ENCODE data around the gene ZNF750.
A peak's percentile ranks its signal among the peaks of the same experiment; 100 is the strongest.

Gene ZNF750

GRCh38 chr17:82882715-82883418, 43.0 kb upstream of the ZNF750 start:
- Histone ChIP-seq H3K36me3 (ENCODE audit: control insufficient read depth in 2 of 2, insufficient read depth in 1 of 2, low read length in 2 of 2) (peaks cover 0 to 16% of the 10 kb centered on the region in 2 experiments; a peak in 1 of 3 replicates), H3K27ac (ENCODE audit: extremely low read depth, low read depth, low read length) (no peak overlapping the region), H3K4me1 (ENCODE audit: control insufficient read depth, insufficient read depth, low read length) (no peaks in the 10 kb centered on the region), H3K9me3 (ENCODE audit: control insufficient read depth, insufficient read depth, low read depth, low read length) (no peaks in the 10 kb centered on the region), H3K4me3 (ENCODE audit: low read depth, low read length) (no peak overlapping the region)
- no peak for TF ChIP-seq ZNF843 (tag by site-specific recombination; IDR thresholded peaks at IDR 0.05)
- no peak for TF ChIP-seq BCL11A (tag by site-specific recombination; IDR thresholded peaks at IDR 0.05; ENCODE audit: low read depth)
- no peak for TF ChIP-seq REST (tag by site-specific recombination; IDR thresholded peaks at IDR 0.05)
- TF ChIP-seq SP2 (tag by site-specific recombination; IDR thresholded peaks at IDR 0.05), result no peak
- no peak for TF ChIP-seq ZNF488 (tag by site-specific recombination; IDR thresholded peaks at IDR 0.05)
- TF ChIP-seq ZNF560 (tag by site-specific recombination; IDR thresholded peaks at IDR 0.05; ENCODE audit: borderline replicate concordance), result no peak
- no peak for TF ChIP-seq AEBP2 (tag by site-specific recombination; IDR thresholded peaks at IDR 0.05; ENCODE audit: borderline replicate concordance)
- no peak for TF ChIP-seq ZNF174 (tag by site-specific recombination; IDR thresholded peaks at IDR 0.05)
- TF ChIP-seq ZNF530 (tag by site-specific recombination; IDR thresholded peaks at IDR 0.05; ENCODE audit: low read depth), result no peak
- CTCF ChIA-PET, result no interaction called here
- POLR2A ChIA-PET, result interaction anchor here (1.5 kb wide), 1 partner anchor 19 kb away, joined by 3 read pairs; no protein-coding TSS in a partner anchor

GRCh38 chr17:82881900-82882714, 42.3 kb upstream of the ZNF750 start:
- Histone ChIP-seq H3K27ac (ENCODE audit: extremely low read depth, low read depth, low read length) (no peak overlapping the region), H3K9me3 (ENCODE audit: control insufficient read depth, insufficient read depth, low read depth, low read length) (no peaks in the 10 kb centered on the region), H3K4me3 (ENCODE audit: low read depth, low read length) (no peak overlapping the region), H3K36me3 (ENCODE audit: control insufficient read depth in 2 of 2, insufficient read depth in 1 of 2, low read length in 2 of 2) (peaks cover 0 to 14% of the 10 kb centered on the region in 2 experiments; a peak in 1 of 3 replicates), H3K4me1 (ENCODE audit: control insufficient read depth, insufficient read depth, low read length) (no peaks in the 10 kb centered on the region)
- TF ChIP-seq ZNF202 (tag by site-specific recombination; IDR thresholded peaks at IDR 0.05; ENCODE audit: borderline replicate concordance), result no peak
- no peak for TF ChIP-seq ZNF324 (tag by site-specific recombination; IDR thresholded peaks at IDR 0.05)
- no peak for TF ChIP-seq ZNF645 (tag by site-specific recombination; IDR thresholded peaks at IDR 0.05)
- TF ChIP-seq ZNF398 (tag by site-specific recombination; IDR thresholded peaks at IDR 0.05), result peak; percentile 41
- ChIA-PET CTCF (interaction anchor here (0.6 to 0.7 kb wide), 3 partner anchors 84 to 1961 kb away, joined by 3 read pairs; no protein-coding TSS in a partner anchor), POLR2A (no interaction called here)

Data from HEK293 (cell line).